HL-60 (cell line): Measurements from ENCODE around the gene ZNF219.

Experiments
- DNase-seq, 2 experiments: peaks; one replicate each; pipeline ENCODE4 v3.0.0-alpha.2; 2010 to 2020; ENCODE audit warnings: low read depth in 1 of 2, low spot score in 1 of 2
- H3K27ac ChIP-seq: fragments of 250-450 bp; sonication (Bioruptor Pico); replicated peaks from 2 replicates; pipeline ENCODE4 v1.5.1; 2020; ENCODE audit warnings: mild to moderate bottlenecking, moderate library complexity
- H3K27me3 ChIP-seq: fragments of 250-450 bp; sonication (Bioruptor Pico); 2 replicates; pipeline ENCODE4 v1.5.1; 2021; ENCODE audit warnings: mild to moderate bottlenecking, moderate library complexity; ENCODE audit not compliant: insufficient read depth, poor library complexity, severe bottlenecking
- H3K4me3 ChIP-seq: replicated peaks from 2 replicates; pipeline ENCODE4 v1.5.1; 2011; ENCODE audit warnings: mild to moderate bottlenecking, control low read depth, low read length; ENCODE audit not compliant: insufficient read depth
- GABPA ChIP-seq: IDR thresholded peaks from 2 replicates; pipeline ENCODE4 v1.6.1; 2012; ENCODE audit warnings: low read depth
- POLR2AphosphoS5 ChIP-seq: IDR thresholded peaks from 2 replicates; pipeline ENCODE4 v1.6.1; 2012; ENCODE audit warnings: low read depth
- REST ChIP-seq: IDR thresholded peaks from 2 replicates; pipeline ENCODE4 v1.6.1; 2012; ENCODE audit warnings: low read depth; ENCODE audit not compliant: insufficient replicate concordance
- SPI1 ChIP-seq: IDR thresholded peaks from 2 replicates; pipeline ENCODE4 v1.6.1; 2012; ENCODE audit warnings: low read depth, mild to moderate bottlenecking, borderline replicate concordance
- TF ChIP-seq, protein P1 (sequence below): IDR thresholded peaks from one replicate; pipeline ENCODE4 v1.5.1; 2011; ENCODE audit warnings: low read length, control low read depth, inconsistent platforms; ENCODE audit not compliant: insufficient read depth

Gene ZNF219

GRCh38 chr14:21084998-21085853 lies 13.2 kb downstream of the ZNF219 start:
- DNase-seq = peak; percentile 61 to 94
- H3K27ac ChIP-seq = peak overlapping the region; percentile 73
- H3K4me3 ChIP-seq = no peak overlapping the region
- H3K27me3 ChIP-seq = no peaks in the 10 kb centered on the region
- TF ChIP-seq GABPA (peak; percentile 66), REST (no peak), POLR2AphosphoS5 (0 out of 2 replicates have a peak, but pooled peaks have one; percentile 51), SPI1 (peak; percentile 73; the same call in 1 of the 2 replicates)
- TF ChIP-seq, protein P1, sequence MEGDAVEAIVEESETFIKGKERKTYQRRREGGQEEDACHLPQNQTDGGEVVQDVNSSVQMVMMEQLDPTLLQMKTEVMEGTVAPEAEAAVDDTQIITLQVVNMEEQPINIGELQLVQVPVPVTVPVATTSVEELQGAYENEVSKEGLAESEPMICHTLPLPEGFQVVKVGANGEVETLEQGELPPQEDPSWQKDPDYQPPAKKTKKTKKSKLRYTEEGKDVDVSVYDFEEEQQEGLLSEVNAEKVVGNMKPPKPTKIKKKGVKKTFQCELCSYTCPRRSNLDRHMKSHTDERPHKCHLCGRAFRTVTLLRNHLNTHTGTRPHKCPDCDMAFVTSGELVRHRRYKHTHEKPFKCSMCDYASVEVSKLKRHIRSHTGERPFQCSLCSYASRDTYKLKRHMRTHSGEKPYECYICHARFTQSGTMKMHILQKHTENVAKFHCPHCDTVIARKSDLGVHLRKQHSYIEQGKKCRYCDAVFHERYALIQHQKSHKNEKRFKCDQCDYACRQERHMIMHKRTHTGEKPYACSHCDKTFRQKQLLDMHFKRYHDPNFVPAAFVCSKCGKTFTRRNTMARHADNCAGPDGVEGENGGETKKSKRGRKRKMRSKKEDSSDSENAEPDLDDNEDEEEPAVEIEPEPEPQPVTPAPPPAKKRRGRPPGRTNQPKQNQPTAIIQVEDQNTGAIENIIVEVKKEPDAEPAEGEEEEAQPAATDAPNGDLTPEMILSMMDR = no peak

GRCh38 chr14:21084396-21084795 lies 14.1 kb downstream of the ZNF219 start:
- no peak overlapping the region for H3K4me3 ChIP-seq
- peak overlapping the region; percentile 73 for H3K27ac ChIP-seq
- no peaks in the 10 kb centered on the region for H3K27me3 ChIP-seq
- DNase-seq = no peak
- TF ChIP-seq, protein P1 = no peak
- no peak for TF ChIP-seq SPI1

DNA sequence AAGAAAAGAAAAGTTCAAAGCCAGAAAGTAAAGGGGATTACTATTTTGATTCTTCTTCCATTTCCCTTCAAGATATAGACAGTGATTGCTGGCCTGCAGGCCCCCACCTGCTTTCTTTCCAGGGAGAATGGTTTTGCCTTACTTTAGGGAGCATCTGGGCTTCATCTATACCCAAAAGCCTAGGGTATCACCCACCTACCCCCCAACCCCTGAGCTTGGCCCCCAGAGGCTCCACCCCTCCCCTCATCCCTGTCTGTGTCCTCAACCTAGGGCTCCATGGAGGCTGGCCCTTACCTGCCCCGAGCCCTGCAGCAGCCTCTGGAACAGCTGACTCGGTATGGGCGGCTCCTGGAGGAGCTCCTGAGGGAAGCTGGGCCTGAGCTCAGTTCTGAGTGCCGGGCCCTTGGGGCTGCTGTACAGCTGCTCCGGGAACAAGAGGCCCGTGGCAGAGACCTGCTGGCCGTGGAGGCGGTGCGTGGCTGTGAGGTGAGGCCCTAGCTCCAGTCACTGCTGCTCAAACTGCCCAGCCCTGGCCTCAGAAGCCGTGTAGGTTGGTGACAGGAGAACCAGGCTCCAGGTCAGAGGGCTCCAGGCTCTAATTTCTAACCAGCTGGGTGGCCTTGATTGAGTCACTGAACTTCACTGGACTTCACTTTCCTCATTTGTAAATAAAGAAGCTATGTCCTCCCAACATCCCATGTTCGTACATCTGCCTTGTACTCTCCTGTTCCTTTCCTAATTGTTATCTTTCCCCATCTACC lies 14.7 kb downstream of the ZNF219 start:
- TF ChIP-seq POLR2AphosphoS5 = no peak
- TF ChIP-seq SPI1 = no peak
- no peak for TF ChIP-seq REST
- TF ChIP-seq GABPA = no peak
- TF ChIP-seq, protein P1 = no peak
- Histone ChIP-seq H3K27ac (peak overlapping the region; percentile 73; the same call in 1 of the 2 replicates), H3K27me3 (no peaks in the 10 kb centered on the region), H3K4me3 (no peak overlapping the region)
- DNase-seq = no peak
